ENCODE data around the gene ADA.

DNA sequence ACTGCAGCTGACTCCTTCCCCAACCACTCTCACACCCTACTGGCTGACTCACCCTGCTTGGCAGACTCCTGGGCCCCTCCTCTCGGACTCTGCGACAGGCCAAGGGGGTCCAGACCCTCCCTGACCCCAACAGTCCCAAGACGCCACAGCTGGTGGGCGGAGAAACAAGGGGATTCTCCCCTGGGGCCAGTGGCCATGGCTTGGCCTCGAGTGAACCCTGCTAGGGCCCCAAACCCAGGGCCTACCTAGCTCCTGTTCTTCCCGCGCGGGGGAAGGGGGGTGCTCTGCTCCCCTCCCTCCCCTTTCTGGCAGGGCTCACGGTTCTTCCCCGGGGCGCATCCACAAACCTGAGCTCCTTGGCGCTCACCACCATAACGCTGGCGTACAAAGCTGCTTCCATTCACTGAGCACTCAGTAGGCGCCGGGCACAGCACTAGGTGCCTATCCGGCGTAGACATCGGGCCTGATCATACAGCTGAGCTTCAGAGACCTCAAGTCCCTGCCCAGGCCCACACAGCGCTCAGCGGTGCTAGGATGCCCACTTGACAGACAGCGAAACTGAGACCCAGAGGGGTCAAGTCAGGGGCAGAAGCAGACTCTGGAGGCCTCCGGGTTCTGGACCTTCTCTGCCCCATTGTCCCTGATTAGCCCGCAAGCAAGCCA is 597 bp downstream of the ADA start:
- TF ChIP-seq CTCF (conservative IDR thresholded peaks at IDR 0.05; ENCODE audit: low read length): no peak
- no peak for TF ChIP-seq EZH2phosphoT487 (IDR thresholded peaks at IDR 0.05; ENCODE audit: borderline replicate concordance)
